ENCODE results near the gene SEC14L5.

GRCh38 chr16:4917117-4917516 is 41.0 kb upstream of the SEC14L5 start:
- TF ChIP-seq JUN (CRISPR knock-in tag; IDR thresholded peaks at IDR 0.05): no peak
- no peak for TF ChIP-seq CTCF (IDR thresholded peaks at IDR 0.05)
- TF ChIP-seq ZNF121 (CRISPR knock-in tag; IDR thresholded peaks at IDR 0.05): no peak
- TF ChIP-seq CBFB (CRISPR knock-in tag; IDR thresholded peaks at IDR 0.05; ENCODE audit: low read depth): no peak
- no peak for TF ChIP-seq MAX (CRISPR knock-in tag; IDR thresholded peaks at IDR 0.05)
- TF ChIP-seq ZBTB43 (CRISPR knock-in tag; IDR thresholded peaks at IDR 0.05): no peak
- TF ChIP-seq AFF4 (CRISPR knock-in tag; IDR thresholded peaks at IDR 0.05; ENCODE audit: borderline replicate concordance): no peak
- TF ChIP-seq USF1 (CRISPR knock-in tag; IDR thresholded peaks at IDR 0.05): no peak
- TF ChIP-seq ZNF263 (CRISPR knock-in tag; IDR thresholded peaks at IDR 0.05; ENCODE audit: low read depth): no peak
- no peak for TF ChIP-seq NFE2L1 (CRISPR knock-in tag; IDR thresholded peaks at IDR 0.05)
- no peak for TF ChIP-seq ETV6 (CRISPR knock-in tag; IDR thresholded peaks at IDR 0.05)
